DMS114 treated with DMSO at 0.1 percent for 48 hours (cell line): ENCODE results near the gene INO80.
"Not testable (repeated sequence)": the region's sequence is repeated elsewhere in the genome, so short reads cannot be mapped to it uniquely, and the experiment has no call there.

Experiments
- DNase-seq: peaks from one replicate; lab custom pipeline; 2025; ENCODE audit not compliant: unreplicated experiment; lab: John Stamatoyannopoulos, UW

INO80 gene, protein sequence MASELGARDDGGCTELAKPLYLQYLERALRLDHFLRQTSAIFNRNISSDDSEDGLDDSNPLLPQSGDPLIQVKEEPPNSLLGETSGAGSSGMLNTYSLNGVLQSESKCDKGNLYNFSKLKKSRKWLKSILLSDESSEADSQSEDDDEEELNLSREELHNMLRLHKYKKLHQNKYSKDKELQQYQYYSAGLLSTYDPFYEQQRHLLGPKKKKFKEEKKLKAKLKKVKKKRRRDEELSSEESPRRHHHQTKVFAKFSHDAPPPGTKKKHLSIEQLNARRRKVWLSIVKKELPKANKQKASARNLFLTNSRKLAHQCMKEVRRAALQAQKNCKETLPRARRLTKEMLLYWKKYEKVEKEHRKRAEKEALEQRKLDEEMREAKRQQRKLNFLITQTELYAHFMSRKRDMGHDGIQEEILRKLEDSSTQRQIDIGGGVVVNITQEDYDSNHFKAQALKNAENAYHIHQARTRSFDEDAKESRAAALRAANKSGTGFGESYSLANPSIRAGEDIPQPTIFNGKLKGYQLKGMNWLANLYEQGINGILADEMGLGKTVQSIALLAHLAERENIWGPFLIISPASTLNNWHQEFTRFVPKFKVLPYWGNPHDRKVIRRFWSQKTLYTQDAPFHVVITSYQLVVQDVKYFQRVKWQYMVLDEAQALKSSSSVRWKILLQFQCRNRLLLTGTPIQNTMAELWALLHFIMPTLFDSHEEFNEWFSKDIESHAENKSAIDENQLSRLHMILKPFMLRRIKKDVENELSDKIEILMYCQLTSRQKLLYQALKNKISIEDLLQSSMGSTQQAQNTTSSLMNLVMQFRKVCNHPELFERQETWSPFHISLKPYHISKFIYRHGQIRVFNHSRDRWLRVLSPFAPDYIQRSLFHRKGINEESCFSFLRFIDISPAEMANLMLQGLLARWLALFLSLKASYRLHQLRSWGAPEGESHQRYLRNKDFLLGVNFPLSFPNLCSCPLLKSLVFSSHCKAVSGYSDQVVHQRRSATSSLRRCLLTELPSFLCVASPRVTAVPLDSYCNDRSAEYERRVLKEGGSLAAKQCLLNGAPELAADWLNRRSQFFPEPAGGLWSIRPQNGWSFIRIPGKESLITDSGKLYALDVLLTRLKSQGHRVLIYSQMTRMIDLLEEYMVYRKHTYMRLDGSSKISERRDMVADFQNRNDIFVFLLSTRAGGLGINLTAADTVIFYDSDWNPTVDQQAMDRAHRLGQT (N-terminal part only)

DNA sequence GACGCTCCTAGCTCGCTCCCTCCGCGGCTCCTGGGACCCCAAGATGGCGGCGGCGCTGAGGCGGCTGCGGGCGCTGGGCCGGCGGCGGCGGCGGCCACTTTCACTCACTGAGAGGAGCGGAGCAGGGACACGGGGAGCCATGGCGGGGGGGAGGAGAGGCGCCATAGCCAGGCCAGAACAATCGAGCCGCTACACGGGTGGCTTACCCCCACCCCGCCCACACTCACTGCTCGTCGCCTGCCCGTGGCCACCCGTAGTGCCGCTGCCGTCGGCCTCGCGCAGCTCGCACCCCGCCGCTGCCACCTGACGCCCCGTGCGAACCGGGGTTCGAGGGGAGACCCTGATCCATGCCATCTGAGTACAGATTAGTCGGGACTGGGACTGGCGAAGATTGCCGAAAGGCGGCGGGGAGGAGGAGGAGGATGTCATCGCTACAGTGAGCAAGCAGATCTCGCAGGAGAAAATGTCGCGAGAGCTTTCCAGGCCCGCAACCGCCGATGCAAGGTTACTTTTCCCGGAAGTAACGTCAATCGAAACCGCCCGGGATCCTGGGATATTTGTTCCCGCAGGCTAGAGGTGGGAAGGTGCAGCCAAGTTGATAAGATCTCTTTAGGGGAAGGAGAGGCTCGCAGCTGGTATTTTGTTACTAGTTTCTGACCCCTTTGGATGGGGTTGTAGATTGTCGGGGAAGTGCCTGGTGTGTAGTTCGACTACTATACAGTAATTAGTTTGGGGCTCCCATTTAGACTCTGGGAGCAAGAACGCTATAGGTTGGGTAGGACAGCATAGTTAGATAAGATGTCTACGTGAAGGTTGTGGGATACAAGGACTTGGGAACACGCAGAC is at the start of gene INO80:
TSS of gene INO80 (minus strand) at position 165 of the 846 bp plus-strand sequence. CDS start 19,970 bp downstream, outside the sequence.
- peak; percentile 95 for DNase-seq

DNA sequence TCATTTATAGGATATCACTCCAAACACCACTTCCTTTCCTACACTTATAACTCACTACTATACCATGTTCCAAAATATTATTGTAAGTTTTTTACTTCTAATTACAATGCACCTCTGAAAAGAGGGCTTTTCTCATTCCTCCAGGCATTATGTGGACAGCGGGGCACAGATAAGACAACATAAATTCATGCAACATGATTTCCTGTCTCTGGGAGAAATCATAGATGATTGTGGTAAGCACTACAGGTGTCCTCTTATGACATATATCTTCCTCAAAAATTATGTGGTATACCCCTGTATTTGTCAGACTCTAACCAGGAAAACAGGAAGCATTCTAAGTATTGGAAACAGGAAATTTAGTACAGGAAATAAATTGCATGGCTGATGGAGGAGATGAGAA is 45.7 kb upstream of the INO80 start:
- DNase-seq: no peak

DNA sequence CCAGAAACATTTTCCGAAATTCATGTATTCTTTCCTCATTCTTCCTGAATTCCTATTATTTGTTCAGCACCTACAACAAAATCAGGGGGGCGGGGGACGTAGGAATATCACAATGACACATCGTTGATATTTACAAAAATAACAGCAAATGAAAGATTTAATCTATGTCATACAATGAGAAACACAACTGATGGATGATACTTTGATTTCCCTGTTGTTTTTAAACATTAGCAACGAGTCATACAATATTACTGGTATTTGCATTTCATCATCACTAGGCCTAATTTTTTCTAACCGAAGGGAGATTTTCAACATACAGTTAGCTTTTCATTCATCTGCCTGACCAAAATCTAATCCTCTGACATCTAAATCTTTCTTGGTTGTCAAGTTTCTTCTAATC is 45.3 kb upstream of the INO80 start:
- DNase-seq: no peak

DNA sequence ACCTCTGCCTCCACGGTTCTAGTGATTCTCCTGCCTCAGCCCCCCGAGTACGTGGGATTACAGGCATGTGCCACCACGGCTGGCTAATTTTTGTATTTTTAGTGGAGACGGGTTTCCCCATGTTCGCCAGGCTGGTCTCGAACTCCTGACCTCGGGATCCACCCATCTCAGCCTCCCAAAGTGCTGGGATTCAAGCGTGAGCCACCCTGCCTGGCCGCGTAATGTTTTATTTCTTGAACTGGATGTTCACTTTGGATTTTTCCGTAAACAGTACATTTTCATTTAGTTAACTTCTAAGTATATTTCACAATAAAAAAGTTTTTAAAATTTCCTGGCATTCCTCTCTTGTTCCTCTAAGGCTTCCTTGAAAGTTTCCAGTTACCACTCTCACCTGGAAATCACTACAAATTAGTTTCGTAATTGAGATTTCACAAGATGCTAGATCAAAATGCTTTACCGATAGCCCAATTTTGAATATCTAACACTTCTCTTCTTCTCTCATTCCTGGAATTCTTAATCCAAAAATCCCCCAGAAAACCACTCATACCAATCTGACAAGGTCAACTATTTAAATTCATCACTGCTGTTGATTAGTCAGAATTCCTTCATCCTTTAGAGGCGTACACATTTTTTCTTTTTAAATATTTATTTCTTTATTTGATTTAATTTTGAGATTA is 44.7 kb upstream of the INO80 start:
- DNase-seq: no peak

DNA sequence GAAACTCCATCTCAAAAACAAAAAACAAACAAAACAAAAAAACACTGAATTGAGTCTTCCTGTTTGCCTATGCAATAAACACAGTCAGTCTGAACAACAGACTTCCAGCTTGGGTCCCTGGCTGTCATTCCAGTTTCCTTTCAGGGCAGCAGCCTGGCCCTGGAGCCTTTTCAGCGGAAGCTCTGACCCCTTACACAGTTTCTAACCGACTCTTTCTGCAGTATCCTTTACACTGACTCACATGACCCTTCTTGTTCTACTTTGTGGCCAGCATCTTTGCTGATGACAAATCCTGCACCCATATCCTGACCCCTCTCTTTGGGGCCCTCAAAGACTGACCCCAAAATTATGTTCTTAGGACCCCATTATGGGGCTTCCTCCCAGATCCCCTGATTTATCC is 38.3 kb upstream of the INO80 start:
- no peak for DNase-seq

DNA sequence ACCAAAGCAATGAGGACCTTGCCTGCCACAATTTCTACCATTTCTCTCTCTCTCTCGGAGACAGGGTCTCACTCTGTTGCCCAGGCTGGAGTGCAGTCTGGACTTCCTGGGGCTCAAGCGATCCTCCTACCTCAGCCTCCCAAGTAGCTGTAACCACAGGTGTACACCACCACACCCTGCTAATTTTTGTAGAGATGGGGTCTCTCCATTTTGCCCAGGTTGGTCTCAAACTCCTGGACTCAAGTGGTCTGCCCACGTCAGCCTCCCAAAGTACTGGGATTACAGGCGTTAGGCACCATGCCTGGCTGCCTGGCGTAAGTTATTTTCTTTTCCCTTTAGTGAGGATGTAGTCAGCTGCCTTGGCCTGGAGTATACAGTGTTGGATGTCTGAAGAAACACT is 37.7 kb upstream of the INO80 start:
- no peak for DNase-seq

DNA sequence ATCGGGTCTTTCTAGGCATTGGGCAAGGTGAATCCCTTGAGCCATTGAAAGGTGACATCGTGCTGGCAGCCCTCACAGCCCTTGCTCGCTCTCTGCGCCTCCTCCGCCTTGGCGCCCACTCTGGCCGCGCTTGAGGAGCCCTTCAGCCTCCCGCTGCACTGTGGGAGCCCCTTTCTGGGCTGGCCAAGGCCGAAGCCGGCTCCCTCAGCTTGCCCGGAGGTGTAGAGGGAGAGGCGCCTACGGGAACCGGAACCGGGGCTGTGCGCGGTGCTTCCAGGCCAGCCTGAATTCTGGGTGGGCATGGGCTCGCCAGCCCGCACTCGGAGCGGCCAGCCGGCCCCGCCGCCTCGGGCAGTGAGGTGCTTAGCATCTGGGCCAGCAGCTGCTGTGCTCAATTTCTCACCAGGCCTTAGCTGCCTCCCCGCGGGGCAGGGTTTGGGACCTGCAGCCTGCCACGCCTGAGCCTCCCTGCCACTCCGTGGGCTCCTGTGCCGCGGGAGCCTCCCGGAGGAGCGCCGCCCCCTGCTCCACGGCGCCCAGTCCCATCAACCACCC is 35.4 kb upstream of the INO80 start:
- no peak for DNase-seq

DNA sequence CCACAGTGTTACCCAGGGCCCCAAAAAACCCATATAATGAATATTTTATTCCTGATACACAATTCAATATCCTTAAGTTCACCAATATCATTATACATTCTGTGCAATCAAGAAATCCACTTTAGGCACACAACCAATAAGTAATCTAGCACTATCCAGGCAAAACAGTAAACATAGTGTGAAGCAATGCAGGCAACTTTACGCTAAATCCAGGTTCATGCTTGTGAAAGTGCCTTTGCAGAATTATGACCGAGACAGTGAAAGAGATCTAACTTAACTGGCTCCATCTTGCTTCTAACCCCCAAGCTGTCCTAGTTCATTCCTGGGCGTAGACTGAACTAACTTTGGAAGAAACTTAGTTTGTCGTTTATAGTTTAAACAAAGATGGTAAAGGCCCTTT is 34.2 kb upstream of the INO80 start:
- DNase-seq: no peak

DNA sequence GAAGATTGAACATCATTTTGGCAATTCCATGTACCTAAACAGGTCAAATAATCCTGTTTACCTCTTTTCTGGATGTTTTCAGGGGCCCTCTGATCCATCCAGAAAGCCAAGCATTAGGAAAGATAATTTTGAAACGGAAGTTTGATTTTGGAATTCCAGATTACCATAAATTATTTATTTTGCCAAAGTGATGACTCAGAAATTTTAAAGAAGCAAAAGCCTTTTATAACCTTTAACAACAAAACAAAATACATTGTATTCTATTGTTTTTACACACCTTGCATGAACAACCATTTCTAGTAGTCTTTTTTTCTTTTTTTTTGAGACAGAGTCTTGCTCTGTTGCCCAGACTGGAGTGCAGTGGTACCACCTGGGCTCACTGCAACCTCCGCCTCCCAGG is 32.0 kb upstream of the INO80 start:
- no peak for DNase-seq

DNA sequence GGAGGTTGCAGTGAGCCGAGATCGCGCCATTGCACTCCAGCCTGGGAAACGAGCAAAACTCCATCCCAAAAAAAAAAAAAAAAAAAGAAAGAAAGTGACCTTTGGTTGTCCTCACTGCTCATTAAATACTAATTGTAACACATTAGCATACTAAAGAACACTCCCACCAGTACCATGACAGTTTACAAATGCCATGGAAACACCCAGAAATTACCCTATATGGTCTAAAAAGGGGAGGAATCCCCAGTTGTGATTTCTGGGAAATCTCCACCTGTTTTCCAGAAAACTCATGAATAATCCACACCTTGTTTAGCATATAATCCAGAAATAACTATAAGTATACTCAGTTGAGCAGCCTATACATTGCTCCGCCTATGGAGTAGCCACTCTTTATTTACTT is 23.5 kb upstream of the INO80 start:
- no peak for DNase-seq

DNA sequence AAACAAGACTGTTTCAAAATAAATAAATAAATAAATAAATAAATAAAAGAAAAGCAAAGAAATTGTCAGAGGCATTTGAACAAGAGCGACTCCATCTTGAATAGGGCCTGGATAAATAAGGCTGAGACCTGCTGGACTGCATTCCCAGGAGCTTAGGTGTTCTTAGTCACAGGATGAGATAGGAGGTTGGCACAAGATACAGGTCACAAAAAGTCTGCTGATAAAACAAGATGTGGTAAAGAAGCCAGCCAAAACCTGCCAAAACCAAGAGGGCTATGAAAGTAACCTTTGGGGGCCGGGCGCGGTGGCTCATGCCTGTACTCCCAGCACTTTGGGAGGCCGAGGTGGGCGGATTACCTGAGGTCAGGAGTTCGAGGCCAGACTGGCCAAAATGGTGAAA is 23.0 kb upstream of the INO80 start:
- not testable (repeated sequence) for DNase-seq

DNA sequence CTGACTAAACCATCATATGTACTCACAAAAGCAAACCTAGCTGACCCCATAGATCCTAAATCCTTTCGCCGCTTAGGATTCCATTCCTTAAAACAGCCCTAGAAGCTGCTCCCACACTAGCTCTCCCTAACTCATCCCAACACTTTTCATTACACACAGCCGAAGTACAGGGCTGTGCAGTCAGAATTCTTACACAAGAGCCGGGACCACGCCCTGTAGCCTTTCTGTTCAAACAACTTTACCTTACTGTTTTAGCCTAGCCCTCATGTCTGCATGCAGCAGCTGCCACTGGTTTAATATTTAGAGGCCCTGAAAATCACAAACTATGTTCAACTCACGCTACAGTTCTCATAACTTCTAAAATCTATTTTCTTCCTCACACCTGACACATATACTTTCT is 19.5 kb upstream of the INO80 start:
- DNase-seq: not testable (repeated sequence)

DNA sequence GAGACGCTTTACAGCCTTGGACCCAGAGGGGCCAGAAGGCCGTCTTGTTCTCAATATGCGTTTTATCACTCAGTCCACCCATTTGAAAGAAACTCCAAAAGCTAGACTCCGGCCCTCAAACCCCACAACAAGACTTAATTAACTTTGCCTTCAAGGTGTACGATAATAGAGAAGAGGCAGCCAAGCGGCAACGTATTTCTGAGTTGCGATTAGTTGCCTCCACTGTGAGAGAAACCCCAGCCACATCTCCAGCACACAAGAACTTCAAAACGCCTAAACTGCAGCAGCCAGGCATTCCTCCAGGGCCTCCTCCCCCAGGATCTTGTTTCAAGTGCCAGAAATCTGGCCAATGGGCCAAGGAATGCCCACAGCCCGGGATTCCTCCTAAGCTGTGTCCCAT is 17.4 kb upstream of the INO80 start:
- DNase-seq: no peak

DNA sequence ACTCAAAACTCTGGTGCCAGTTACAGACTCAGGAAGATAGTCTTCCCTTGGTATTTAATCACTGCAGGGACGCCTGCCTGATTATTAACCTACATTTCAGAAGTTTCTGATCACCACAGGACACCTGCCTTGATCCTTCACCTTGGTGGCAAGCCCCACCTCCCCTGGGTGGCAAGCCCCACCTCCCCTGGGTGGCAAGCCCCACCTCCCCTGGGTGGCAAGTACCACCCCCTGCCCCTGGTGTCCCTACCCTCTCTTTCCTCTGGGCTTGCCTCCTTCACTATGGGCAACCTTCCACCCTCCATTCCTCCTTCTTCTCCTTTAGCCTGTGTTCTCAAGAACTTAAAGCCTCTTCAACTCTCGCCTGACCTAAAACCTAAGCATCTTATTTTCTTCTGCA is 16.0 kb upstream of the INO80 start:
- not testable (repeated sequence) for DNase-seq

DNA sequence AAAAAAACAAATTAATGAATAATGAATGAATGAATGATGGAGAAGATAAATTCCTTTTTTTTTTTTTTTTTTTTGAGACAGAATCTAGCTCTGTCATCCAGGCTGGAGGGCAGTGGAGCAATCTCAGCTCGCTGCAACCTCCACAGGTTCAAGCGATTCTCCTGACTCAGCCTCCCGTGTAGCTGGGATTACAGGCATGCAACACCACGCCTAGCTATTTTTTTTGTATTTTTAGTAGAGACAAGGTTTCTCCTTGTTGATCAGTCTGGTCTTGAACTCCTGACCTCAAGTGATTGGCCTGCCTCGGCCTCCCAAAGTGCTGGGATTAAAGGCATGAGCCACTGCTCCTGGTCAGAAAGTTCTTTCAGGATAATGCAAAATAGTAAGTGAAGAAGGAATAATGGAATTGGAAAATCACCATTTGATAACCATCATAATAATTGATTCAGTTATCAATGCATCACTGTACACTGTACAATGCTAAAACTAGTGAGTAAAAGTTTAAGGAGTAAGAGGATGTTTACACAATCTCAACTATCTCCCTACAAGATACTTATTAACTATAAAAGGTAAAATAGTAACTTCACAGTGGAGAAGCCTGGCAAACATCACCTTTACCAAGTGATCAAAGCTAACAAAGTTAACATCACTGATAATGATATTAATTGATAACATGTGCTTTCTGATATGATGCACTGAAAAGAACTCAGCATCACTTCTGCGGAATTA is 12.3 kb upstream of the INO80 start:
- no peak for DNase-seq

DNA sequence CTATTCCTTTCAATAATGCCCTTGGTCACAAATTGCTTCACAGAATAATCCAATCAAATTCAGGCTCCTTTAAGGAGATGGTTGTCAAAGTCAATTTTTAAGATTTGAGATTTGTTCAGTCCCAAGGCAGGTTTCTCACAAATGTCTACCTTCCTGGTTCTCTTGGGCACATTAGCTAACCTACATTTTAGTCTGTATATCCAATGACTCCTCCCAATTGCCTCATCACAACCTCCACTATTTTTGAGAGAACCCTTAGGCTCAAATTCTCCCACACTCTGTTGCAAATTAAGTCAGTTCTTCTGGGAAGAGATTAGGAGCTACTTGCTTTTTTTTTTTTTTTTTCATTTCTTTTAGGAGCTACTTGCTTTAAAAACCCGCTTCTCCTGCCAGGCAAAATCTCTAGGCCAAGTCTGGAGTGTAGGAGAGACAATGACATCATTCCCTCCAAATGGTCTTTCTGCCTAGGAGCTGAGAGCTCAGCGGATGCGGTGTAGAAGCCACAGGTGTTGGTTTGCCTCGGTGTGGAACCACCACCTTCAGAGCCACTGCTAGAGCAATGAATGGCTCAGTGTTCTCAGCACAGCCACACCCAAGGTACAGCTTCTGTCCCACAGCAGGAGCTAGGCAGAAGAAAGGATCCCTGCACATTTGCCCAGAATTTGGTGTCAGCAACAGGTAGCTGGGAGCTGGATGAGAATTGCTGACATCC is 10.0 kb upstream of the INO80 start:
- DNase-seq: no peak

DNA sequence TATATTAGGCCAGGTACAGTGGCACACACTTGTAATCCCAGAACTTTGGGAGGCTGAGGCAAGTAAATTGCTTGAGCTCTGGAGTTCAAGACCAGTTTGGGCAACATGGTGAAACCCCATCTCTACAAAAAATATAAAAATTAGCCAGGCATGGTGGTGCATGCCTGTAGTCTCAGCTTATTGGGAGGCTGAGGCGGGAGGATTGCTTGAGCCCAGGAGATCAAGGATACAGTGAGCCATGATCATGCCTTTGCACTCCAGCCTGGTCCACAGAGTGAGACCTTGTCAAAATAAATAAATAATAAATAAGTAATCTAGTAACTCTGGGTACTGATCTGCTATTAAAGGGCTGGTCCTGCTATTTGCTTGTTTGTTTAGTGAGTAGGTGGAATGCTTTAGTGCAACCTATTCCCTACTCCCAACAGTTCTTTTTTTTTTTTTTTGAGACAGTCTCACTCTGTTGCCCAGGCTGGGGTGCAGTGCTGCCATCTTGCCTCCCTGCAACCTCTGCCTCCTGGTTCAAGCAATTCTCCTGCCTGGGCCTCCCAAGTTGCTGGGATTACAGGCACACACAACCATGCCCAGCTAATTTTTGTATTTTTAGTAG is 9.1 kb upstream of the INO80 start:
- no peak for DNase-seq

DNA sequence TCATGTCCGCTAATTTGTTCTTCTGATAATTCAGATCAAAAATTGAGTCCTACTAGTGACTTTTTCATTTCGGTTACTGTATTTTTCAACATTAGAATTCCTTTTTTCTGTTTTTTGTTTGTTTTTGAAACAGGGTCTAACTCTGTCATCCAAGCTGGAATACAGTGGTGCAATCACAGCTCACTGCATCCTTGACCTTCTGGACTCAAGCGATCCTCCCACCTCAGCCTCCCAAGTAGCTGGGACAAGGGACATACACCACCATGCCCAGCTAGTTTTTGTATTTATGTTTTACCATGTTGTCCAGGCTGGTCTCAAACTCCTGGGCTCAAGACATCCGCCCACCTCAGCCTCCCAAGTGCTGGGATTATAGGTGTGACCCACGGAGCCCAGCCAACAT is 8.0 kb upstream of the INO80 start:
- DNase-seq: no peak
